Upper lobe of left lung (tissue), 4 donors: ENCODE data around the gene PRRC2B.
"Not testable (repeated sequence)": the region's sequence is repeated elsewhere in the genome, so short reads cannot be mapped to it uniquely, and the experiment has no call there.

Experiments
- CTCF ChIP-seq, 6 experiments: fragments of 450-650 bp in 4 of 6; fragments of 200-600 bp in 2 of 6; sonication (generic) in 2 of 6; IDR thresholded peaks; one replicate each; pipeline ENCODE4 v1.5.1; 2016 to 2019; ENCODE audit warnings: antibody characterized with exemption in 6 of 6
- POLR2A ChIP-seq, 4 donors: fragments of 450-650 bp; IDR thresholded peaks; one replicate each; pipeline ENCODE4 v1.5.1; 2016 to 2017; ENCODE audit warnings: antibody characterized with exemption in 4 of 4, mild to moderate bottlenecking in 2 of 4
- POLR2AphosphoS5 ChIP-seq, 2 donors: sonication (generic); formaldehyde crosslinking; IDR thresholded peaks; one replicate each; pipeline ENCODE4 v1.5.1; 2017; ENCODE audit warnings: antibody characterized with exemption in 2 of 2

- not testable (repeated sequence) for TF ChIP-seq POLR2A, POLR2AphosphoS5, CTCF (IDR thresholded peaks at IDR 0.05)
These were observed 37.4 kb upstream of the PRRC2B start for GRCh38 chr9:131356479-131356878.
